ENCODE results near the gene CCDC174.

Gene CCDC174

DNA sequence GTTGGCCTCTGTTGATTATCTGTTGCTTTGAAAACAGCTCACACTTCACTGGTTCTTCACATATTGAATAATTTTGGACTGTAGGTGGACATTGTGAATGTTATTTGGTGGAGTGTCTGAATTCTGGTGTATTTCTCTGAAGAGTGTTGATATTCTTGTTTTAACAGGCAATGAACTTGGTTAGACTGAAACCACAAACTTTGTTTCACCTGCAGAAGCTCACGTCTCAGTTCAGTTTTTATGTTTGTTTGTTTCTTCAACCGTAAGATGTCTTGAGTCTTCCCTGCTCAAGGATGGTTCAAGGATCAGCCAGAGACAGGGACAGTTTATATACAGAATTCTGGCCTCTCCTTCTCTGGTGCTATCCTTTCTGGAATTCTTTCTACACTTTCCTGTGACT, 67.0 kb downstream of the CCDC174 start:
- Histone ChIP-seq H3K9ac (ENCODE audit: low read depth, low read length, poor library complexity, severe bottlenecking) (no peak overlapping the region), H3F3A (ENCODE audit: low read depth) (no peaks in the 10 kb centered on the region), H3K36me3 (ENCODE audit: insufficient read depth, low read length) (no peaks in the 10 kb centered on the region), H3K4me1 (ENCODE audit: insufficient read depth, low read length, poor library complexity, severe bottlenecking) (no peaks in the 10 kb centered on the region), H3K9me2 (replicated peaks; ENCODE audit: low read depth, low read length) (no peaks in the 10 kb centered on the region), H3K4me3 (ENCODE audit: low read length, poor library complexity, severe bottlenecking) (no peak overlapping the region), H3K79me2 (ENCODE audit: insufficient read depth, low read length) (no peaks in the 10 kb centered on the region), H3K27me3 (ENCODE audit: insufficient read depth, low read length, poor library complexity, severe bottlenecking) (peaks cover 7% of the 10 kb centered on the region), H2AFZ (ENCODE audit: low read length) (no peak overlapping the region), H3K9me3 (ENCODE audit: insufficient read depth, low read depth, low read length) (no peaks in the 10 kb centered on the region), H3K4me2 (ENCODE audit: low read depth, low read length, poor library complexity, severe bottlenecking) (no peak overlapping the region), H4K20me1 (ENCODE audit: insufficient read depth, low read length, poor library complexity, severe bottlenecking) (no peaks in the 10 kb centered on the region)
- TF ChIP-seq, protein P1, sequence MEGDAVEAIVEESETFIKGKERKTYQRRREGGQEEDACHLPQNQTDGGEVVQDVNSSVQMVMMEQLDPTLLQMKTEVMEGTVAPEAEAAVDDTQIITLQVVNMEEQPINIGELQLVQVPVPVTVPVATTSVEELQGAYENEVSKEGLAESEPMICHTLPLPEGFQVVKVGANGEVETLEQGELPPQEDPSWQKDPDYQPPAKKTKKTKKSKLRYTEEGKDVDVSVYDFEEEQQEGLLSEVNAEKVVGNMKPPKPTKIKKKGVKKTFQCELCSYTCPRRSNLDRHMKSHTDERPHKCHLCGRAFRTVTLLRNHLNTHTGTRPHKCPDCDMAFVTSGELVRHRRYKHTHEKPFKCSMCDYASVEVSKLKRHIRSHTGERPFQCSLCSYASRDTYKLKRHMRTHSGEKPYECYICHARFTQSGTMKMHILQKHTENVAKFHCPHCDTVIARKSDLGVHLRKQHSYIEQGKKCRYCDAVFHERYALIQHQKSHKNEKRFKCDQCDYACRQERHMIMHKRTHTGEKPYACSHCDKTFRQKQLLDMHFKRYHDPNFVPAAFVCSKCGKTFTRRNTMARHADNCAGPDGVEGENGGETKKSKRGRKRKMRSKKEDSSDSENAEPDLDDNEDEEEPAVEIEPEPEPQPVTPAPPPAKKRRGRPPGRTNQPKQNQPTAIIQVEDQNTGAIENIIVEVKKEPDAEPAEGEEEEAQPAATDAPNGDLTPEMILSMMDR (conservative IDR thresholded peaks at IDR 0.05; ENCODE audit: low read length): no peak
- no peak for TF ChIP-seq EZH2phosphoT487 (IDR thresholded peaks at IDR 0.05; ENCODE audit: borderline replicate concordance)

DNA sequence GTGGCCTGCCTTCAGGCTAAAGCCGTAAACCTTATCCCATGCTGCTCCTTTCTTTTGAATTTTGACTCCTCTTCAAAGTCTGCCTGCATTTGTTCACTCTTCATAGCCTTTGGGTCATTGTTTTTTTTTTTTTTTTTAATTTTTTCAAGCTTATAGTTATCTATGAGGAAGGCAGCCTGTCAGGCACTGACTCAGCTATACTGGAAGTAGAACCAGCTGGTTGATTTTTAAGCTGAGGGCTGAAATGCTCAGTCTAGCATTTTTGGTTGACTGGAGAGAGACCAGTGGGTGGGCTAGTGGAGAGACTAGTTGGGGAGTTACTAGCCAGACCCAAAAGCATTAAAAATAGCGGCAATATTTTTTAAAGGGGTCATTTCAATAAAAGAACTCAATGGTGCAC, 67.4 kb downstream of the CCDC174 start:
- Histone ChIP-seq H3K36me3 (ENCODE audit: insufficient read depth, low read length) (no peaks in the 10 kb centered on the region), H3K9me2 (replicated peaks; ENCODE audit: low read depth, low read length) (no peaks in the 10 kb centered on the region), H3K27me3 (ENCODE audit: insufficient read depth, low read length, poor library complexity, severe bottlenecking) (peaks cover 7% of the 10 kb centered on the region), H3K4me3 (ENCODE audit: low read length, poor library complexity, severe bottlenecking) (no peak overlapping the region), H3K4me2 (ENCODE audit: low read depth, low read length, poor library complexity, severe bottlenecking) (no peak overlapping the region), H2AFZ (ENCODE audit: low read length) (no peak overlapping the region), H3K79me2 (ENCODE audit: insufficient read depth, low read length) (no peaks in the 10 kb centered on the region), H3F3A (ENCODE audit: low read depth) (no peaks in the 10 kb centered on the region), H3K9me3 (ENCODE audit: insufficient read depth, low read depth, low read length) (no peaks in the 10 kb centered on the region), H3K4me1 (ENCODE audit: insufficient read depth, low read length, poor library complexity, severe bottlenecking) (no peaks in the 10 kb centered on the region), H4K20me1 (ENCODE audit: insufficient read depth, low read length, poor library complexity, severe bottlenecking) (no peaks in the 10 kb centered on the region), H3K9ac (ENCODE audit: low read depth, low read length, poor library complexity, severe bottlenecking) (no peak overlapping the region)
- TF ChIP-seq EZH2phosphoT487 (IDR thresholded peaks at IDR 0.05; ENCODE audit: borderline replicate concordance): no peak
- TF ChIP-seq, protein P1 (conservative IDR thresholded peaks at IDR 0.05; ENCODE audit: low read length): no peak

DNA sequence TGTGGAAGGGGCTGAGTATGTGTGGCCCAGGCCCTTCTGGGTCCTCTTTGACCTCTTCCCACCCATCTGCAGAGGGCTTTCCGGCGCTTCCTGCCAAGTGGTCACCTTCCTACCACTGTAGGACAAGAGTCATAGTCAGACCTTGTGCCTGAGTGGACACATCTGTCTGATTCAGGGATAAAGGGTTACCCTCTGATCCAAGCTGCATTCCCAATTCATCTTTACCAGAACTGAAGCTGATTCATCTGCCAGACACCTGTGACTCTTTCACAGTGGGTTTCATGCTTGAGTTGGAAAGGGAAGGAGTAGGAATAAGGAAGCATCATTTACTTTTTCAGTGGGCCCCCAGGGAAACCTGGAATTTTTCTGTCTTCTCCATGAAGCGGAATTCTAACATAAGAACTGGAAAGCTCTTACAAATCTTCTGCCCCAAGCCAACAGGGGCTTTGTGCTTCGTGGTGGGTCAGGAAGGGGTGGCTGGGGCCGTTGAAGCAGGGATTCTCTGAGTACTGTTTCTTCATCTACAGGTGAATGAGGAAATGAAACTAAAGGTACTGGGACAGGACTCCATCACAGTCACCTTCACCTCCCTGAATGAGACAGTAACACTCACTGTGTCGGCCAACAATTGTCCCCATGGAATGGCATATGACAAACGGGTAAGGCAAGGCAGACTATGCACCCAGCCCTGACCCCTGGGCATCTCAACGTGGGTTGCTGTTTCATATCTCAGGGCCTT, 69.7 kb downstream of the CCDC174 start:
- H3K4me2 ChIP-seq (ENCODE audit: low read depth, low read length, poor library complexity, severe bottlenecking): no peak overlapping the region
- H3K79me2 ChIP-seq (ENCODE audit: insufficient read depth, low read length): no peaks in the 10 kb centered on the region
- no peaks in the 10 kb centered on the region for H4K20me1 ChIP-seq (ENCODE audit: insufficient read depth, low read length, poor library complexity, severe bottlenecking)
- no peaks in the 10 kb centered on the region for H3K9me3 ChIP-seq (ENCODE audit: insufficient read depth, low read depth, low read length)
- H3K27me3 ChIP-seq (ENCODE audit: insufficient read depth, low read length, poor library complexity, severe bottlenecking): peaks cover 7% of the 10 kb centered on the region
- no peak overlapping the region for H3K9ac ChIP-seq (ENCODE audit: low read depth, low read length, poor library complexity, severe bottlenecking)
- H3K9me2 ChIP-seq (replicated peaks; ENCODE audit: low read depth, low read length): no peaks in the 10 kb centered on the region
- H3K4me3 ChIP-seq (ENCODE audit: low read length, poor library complexity, severe bottlenecking): no peak overlapping the region
- no peaks in the 10 kb centered on the region for H3F3A ChIP-seq (ENCODE audit: low read depth)
- H3K4me1 ChIP-seq (ENCODE audit: insufficient read depth, low read length, poor library complexity, severe bottlenecking): no peaks in the 10 kb centered on the region
- H3K36me3 ChIP-seq (ENCODE audit: insufficient read depth, low read length): no peaks in the 10 kb centered on the region
- H2AFZ ChIP-seq (ENCODE audit: low read length): no peak overlapping the region
- TF ChIP-seq EZH2phosphoT487 (IDR thresholded peaks at IDR 0.05; ENCODE audit: borderline replicate concordance): no peak
- TF ChIP-seq, protein P1 (conservative IDR thresholded peaks at IDR 0.05; ENCODE audit: low read length): no peak

Measured in Loucy (cell line).